MM.1S (cell line): ENCODE data around the gene EPHB1.

Experiments
- DNase-seq: peaks from one replicate; pipeline ENCODE4 v3.0.0-alpha.2; 2015
- H2AFZ ChIP-seq: fragments of 300-600 bp; sonication (generic); 2 replicates; pipeline ENCODE4 v1.6.0; 2016; ENCODE audit warnings: antibody characterized with exemption, low read length
- H3F3A ChIP-seq: fragments of 300-600 bp; sonication (generic); 2 replicates; pipeline ENCODE4 v1.6.1; 2016; ENCODE audit warnings: mild to moderate bottlenecking, antibody characterized with exemption, low read length, moderate library complexity, mixed read lengths; ENCODE audit not compliant: insufficient read depth
- H3K27ac ChIP-seq: fragments of 300-600 bp; sonication (generic); 2 replicates; pipeline ENCODE4 v1.5.1; 2016; ENCODE audit warnings: mild to moderate bottlenecking, low read length
- H3K27me3 ChIP-seq: fragments of 300-600 bp; sonication (generic); replicated peaks from 2 replicates; pipeline ENCODE4 v1.6.0; 2016; ENCODE audit warnings: low read length; ENCODE audit not compliant: insufficient read depth
- H3K36me3 ChIP-seq: fragments of 300-600 bp; sonication (generic); replicated peaks from 2 replicates; pipeline ENCODE4 v1.6.1; 2016; ENCODE audit warnings: mild to moderate bottlenecking, low read length, mixed read lengths; ENCODE audit not compliant: insufficient read depth
- H3K4me1 ChIP-seq: fragments of 300-600 bp; sonication (generic); 2 replicates; pipeline ENCODE4 v1.6.1; 2016; ENCODE audit warnings: low read length, mixed read lengths
- H3K4me2 ChIP-seq: fragments of 300-600 bp; sonication (generic); 2 replicates; pipeline ENCODE4 v1.6.0; 2016; ENCODE audit warnings: low read depth, low read length
- H3K4me3 ChIP-seq: fragments of 300-600 bp; sonication (generic); 2 replicates; pipeline ENCODE4 v1.5.1; 2016; ENCODE audit warnings: low read length, mixed read lengths
- H3K79me2 ChIP-seq: fragments of 300-600 bp; sonication (generic); 2 replicates; pipeline ENCODE4 v1.6.1; 2016; ENCODE audit warnings: mixed run types, low read length, mixed read lengths
- H3K9ac ChIP-seq: fragments of 300-600 bp; sonication (generic); 2 replicates; pipeline ENCODE4 v1.6.1; 2016; ENCODE audit warnings: low read length, mixed read lengths
- H3K9me2 ChIP-seq: fragments of 300-600 bp; sonication (generic); replicated peaks from 2 replicates; pipeline ENCODE4 v1.6.1; 2016; ENCODE audit warnings: mild to moderate bottlenecking, low read length, mixed read lengths; ENCODE audit not compliant: insufficient read depth
- H3K9me3 ChIP-seq: fragments of 300-600 bp; sonication (generic); replicated peaks from 2 replicates; pipeline ENCODE4 v1.6.1; 2016; ENCODE audit warnings: mild to moderate bottlenecking, low read length, mixed read lengths; ENCODE audit not compliant: insufficient read depth
- H4K20me1 ChIP-seq: fragments of 300-600 bp; sonication (generic); 2 replicates; pipeline ENCODE4 v1.6.1; 2016; ENCODE audit warnings: mild to moderate bottlenecking, low read length, moderate library complexity, mixed read lengths; ENCODE audit not compliant: insufficient read depth
- CTCF ChIP-seq: fragments of 300-600 bp; sonication (generic); IDR thresholded peaks from 2 replicates; pipeline ENCODE4 v1.5.1; 2016; ENCODE audit warnings: antibody characterized with exemption, low read length, mixed read lengths
- EZH2 ChIP-seq: fragments of 300-600 bp; sonication (generic); optimal IDR thresholded peaks from 2 replicates; pipeline ENCODE3; 2017; ENCODE audit warnings: low read depth, mild to moderate bottlenecking, antibody characterized with exemption, low read length, mixed read lengths
- EZH2phosphoT487 ChIP-seq: fragments of 300-600 bp; sonication (generic); IDR thresholded peaks from 2 replicates; pipeline ENCODE4 v1.6.1; 2018; ENCODE audit warnings: antibody characterized with exemption, low read length

EPHB1 gene

DNA sequence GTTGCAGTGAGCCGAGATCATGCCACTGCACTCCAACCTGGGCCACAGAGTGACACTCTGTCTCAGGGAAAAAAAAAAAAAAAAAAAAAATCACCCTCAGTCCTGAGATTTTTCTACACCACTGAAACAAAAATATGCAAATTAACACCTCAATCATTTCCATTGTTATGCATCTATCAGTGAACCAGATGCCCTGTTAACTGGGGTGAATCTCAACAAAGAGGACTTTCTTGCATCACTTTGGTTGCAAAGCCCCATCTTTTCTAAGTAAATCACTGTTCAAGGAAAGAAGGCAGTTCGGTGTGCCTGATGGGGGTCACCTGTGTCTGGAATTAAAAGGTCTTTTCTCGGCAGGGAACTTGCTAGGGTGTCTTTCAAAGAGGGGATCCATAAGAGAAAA, 421.6 kb downstream of the EPHB1 start:
- Histone ChIP-seq H3K27ac (no peak overlapping the region), H3K9me2 (no peaks in the 10 kb centered on the region), H3K27me3 (no peaks in the 10 kb centered on the region), H3F3A (no peaks in the 10 kb centered on the region), H3K4me1 (no peaks in the 10 kb centered on the region), H3K9me3 (no peaks in the 10 kb centered on the region), H3K36me3 (no peaks in the 10 kb centered on the region), H3K79me2 (no peaks in the 10 kb centered on the region), H3K9ac (no peak overlapping the region), H3K4me2 (no peak overlapping the region), H3K4me3 (no peak overlapping the region), H2AFZ (no peak overlapping the region), H4K20me1 (no peaks in the 10 kb centered on the region)
- no peak for DNase-seq
- no peak for TF ChIP-seq EZH2
- TF ChIP-seq CTCF, result no peak
- TF ChIP-seq EZH2phosphoT487, result no peak

- Histone ChIP-seq H3K27ac (no peak overlapping the region), H3F3A (no peaks in the 10 kb centered on the region), H4K20me1 (no peaks in the 10 kb centered on the region), H3K27me3 (no peaks in the 10 kb centered on the region), H3K4me2 (no peak overlapping the region), H3K4me3 (no peak overlapping the region), H3K4me1 (no peaks in the 10 kb centered on the region), H2AFZ (no peak overlapping the region), H3K79me2 (no peaks in the 10 kb centered on the region), H3K9me2 (no peaks in the 10 kb centered on the region), H3K36me3 (no peaks in the 10 kb centered on the region), H3K9ac (no peak overlapping the region), H3K9me3 (no peaks in the 10 kb centered on the region)
- DNase-seq, result no peak
- TF ChIP-seq CTCF (no peak), EZH2phosphoT487 (no peak), EZH2 (no peak)
Observed at GRCh38 chr3:135217730-135218129, 422.7 kb downstream of the EPHB1 start.

- Histone ChIP-seq H3K4me2 (no peak overlapping the region), H3K27me3 (no peaks in the 10 kb centered on the region)
- DNase-seq, result no peak
Observed at GRCh38 chr3:135218304-135218703, 423.2 kb downstream of the EPHB1 start.

More at GRCh38 chr3:135218304-135218703, 423.2 kb downstream of the EPHB1 start:
- Histone ChIP-seq H3K79me2 (no peaks in the 10 kb centered on the region), H3K9me2 (no peaks in the 10 kb centered on the region), H3K9me3 (no peaks in the 10 kb centered on the region), H4K20me1 (no peaks in the 10 kb centered on the region), H3K4me3 (no peak overlapping the region), H3K4me1 (no peaks in the 10 kb centered on the region), H3F3A (no peaks in the 10 kb centered on the region), H3K27ac (no peak overlapping the region), H3K36me3 (no peaks in the 10 kb centered on the region), H2AFZ (no peak overlapping the region), H3K9ac (no peak overlapping the region)
- no peak for TF ChIP-seq EZH2phosphoT487
- TF ChIP-seq EZH2, result no peak
- no peak for TF ChIP-seq CTCF
